Activated gamma-delta T cell treated with Interleukin-2 at 50 U/mL for 16 hours (primary cell): ENCODE measurements around the gene EPB41L5.

Source experiments
- DNase-seq: peaks from one replicate; pipeline ENCODE4 v3.0.0-alpha.2; 2020

Gene EPB41L5

GRCh38 chr2:120206022-120206581 is 193.2 kb downstream of the EPB41L5 start:
- DNase-seq = no peak

GRCh38 chr2:120208381-120209353 is 195.8 kb downstream of the EPB41L5 start:
- no peak for DNase-seq

- DNase-seq = no peak
Measured at GRCh38 chr2:120209427-120210269, 196.8 kb downstream of the EPB41L5 start.

- DNase-seq = no peak
Measured at GRCh38 chr2:120210270-120210693, 197.4 kb downstream of the EPB41L5 start.

GRCh38 chr2:120218181-120218580 is 205.3 kb downstream of the EPB41L5 start:
- DNase-seq = no peak

- DNase-seq = no peak
Measured at GRCh38 chr2:120219291-120219690, 206.4 kb downstream of the EPB41L5 start.

GRCh38 chr2:120219766-120220165 is 206.9 kb downstream of the EPB41L5 start:
- DNase-seq = no peak

- DNase-seq = no peak
Measured at GRCh38 chr2:120220756-120221155, 207.9 kb downstream of the EPB41L5 start.

GRCh38 chr2:120221616-120222015 is 208.7 kb downstream of the EPB41L5 start:
- DNase-seq = no peak

- no peak for DNase-seq
Measured at GRCh38 chr2:120222186-120223033, 209.5 kb downstream of the EPB41L5 start.

GRCh38 chr2:120223034-120223912 is 210.4 kb downstream of the EPB41L5 start, which contains the start of gene TMEM185B:
TSS of gene TMEM185B (minus strand) at chr2:120223400. CDS start at chr2:120222976, 424 bp downstream.
- DNase-seq = peak; percentile 84

GRCh38 chr2:120224256-120224655 is 211.4 kb downstream of the EPB41L5 start:
- no peak for DNase-seq

- no peak for DNase-seq
Measured at GRCh38 chr2:120224735-120225548, 212.1 kb downstream of the EPB41L5 start.

GRCh38 chr2:120225549-120226065 is 212.7 kb downstream of the EPB41L5 start:
- DNase-seq = no peak

- DNase-seq = no peak
Measured at GRCh38 chr2:120226316-120226715, 213.4 kb downstream of the EPB41L5 start.

- no peak for DNase-seq
Measured at GRCh38 chr2:120227111-120227991, 214.5 kb downstream of the EPB41L5 start.

- no peak for DNase-seq
Measured at GRCh38 chr2:120228503-120228902, 215.6 kb downstream of the EPB41L5 start.
